NCI-H345 (cell line): ENCODE results near the gene COL9A3.

Source experiments
- DNase-seq: peaks from one replicate; lab custom pipeline; 2025; lab: John Stamatoyannopoulos, UW

Gene COL9A3

GRCh38 chr20:62880147-62880934 lies 63.5 kb downstream of the COL9A3 start:
- DNase-seq = no peak

- DNase-seq = no peak
These were observed 64.2 kb downstream of the COL9A3 start for GRCh38 chr20:62880935-62881661.

GRCh38 chr20:62881662-62882395 lies 65.0 kb downstream of the COL9A3 start:
- no peak for DNase-seq

- DNase-seq = no peak
These were observed 65.6 kb downstream of the COL9A3 start for GRCh38 chr20:62882426-62882825.

- no peak for DNase-seq
These were observed 67.7 kb downstream of the COL9A3 start for GRCh38 chr20:62884556-62884955.

- DNase-seq = no peak
These were observed 68.4 kb downstream of the COL9A3 start for GRCh38 chr20:62885046-62885895.

- no peak for DNase-seq
These were observed 69.3 kb downstream of the COL9A3 start for GRCh38 chr20:62885896-62886708.

- peak; percentile 51 for DNase-seq
These were observed 69.8 kb downstream of the COL9A3 start for GRCh38 chr20:62886709-62887058.

GRCh38 chr20:62887152-62887859 lies 70.5 kb downstream of the COL9A3 start:
- peak; percentile 87 for DNase-seq

- DNase-seq = no peak
These were observed 71.0 kb downstream of the COL9A3 start for GRCh38 chr20:62887860-62888239.

- no peak for DNase-seq
These were observed 71.6 kb downstream of the COL9A3 start for GRCh38 chr20:62888406-62888805.

- DNase-seq = no peak
These were observed 72.1 kb downstream of the COL9A3 start for GRCh38 chr20:62888910-62889309.

GRCh38 chr20:62889411-62889810 lies 72.6 kb downstream of the COL9A3 start:
- DNase-seq = no peak

- no peak for DNase-seq
These were observed 73.0 kb downstream of the COL9A3 start for GRCh38 chr20:62889871-62890270.

- no peak for DNase-seq
These were observed 73.6 kb downstream of the COL9A3 start for GRCh38 chr20:62890444-62890843.
